ENCODE measurements around the gene NAPSA.

Gene NAPSA

DNA sequence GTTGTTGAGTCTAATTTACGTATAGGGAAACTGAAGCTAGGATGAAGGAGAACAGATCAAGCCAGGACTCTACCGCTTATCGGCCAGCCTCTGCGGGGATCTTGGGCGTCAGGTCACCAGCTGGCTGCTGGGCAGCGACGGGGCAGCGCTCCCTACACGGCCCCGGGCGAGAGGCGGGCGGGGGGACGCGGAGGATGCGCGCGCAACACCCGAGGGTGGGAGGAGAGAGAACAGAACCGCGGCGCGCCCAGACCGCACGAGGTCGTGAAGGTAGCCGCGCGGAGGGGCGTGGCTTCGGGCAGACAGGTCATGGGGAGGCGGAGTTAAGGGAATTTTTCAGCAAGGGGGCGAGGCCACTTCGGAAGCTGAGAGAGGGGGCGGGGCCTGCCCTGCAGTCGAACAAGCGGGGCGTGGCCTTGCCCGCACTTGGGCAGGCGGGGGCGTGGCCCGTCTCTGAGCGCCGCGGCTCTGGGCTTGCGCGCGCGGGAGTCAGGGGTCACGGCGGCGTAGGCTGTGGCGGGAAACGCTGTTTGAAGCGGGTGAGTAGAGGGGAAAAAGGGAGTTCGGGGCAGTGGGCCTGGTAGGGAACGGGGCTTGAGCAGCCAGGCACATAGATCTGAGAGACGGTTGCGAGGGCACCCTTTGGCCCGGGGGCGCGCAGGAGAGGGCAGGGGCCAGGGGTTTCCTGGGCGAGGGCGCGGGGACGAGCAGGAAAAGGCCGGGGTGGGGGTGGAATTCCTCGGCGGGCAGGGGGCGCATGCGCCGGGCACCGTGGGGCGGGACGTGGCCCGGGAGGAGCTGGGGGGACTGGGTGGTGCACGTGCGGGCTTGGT, 18.6 kb upstream of the NAPSA start, which contains the start of gene POLD1:
Gene POLD1, plus strand, starts transcription at position 496 of the 833 bp plus-strand sequence. CDS start 14,505 bp downstream, outside the sequence.
- DNase-seq (ENCODE audit: low read depth): peak; percentile 85
- peak within 1 kb of the TSS; percentile 65 for H3K4me3 ChIP-seq (ENCODE audit: low read length)
- TF ChIP-seq, protein P1, sequence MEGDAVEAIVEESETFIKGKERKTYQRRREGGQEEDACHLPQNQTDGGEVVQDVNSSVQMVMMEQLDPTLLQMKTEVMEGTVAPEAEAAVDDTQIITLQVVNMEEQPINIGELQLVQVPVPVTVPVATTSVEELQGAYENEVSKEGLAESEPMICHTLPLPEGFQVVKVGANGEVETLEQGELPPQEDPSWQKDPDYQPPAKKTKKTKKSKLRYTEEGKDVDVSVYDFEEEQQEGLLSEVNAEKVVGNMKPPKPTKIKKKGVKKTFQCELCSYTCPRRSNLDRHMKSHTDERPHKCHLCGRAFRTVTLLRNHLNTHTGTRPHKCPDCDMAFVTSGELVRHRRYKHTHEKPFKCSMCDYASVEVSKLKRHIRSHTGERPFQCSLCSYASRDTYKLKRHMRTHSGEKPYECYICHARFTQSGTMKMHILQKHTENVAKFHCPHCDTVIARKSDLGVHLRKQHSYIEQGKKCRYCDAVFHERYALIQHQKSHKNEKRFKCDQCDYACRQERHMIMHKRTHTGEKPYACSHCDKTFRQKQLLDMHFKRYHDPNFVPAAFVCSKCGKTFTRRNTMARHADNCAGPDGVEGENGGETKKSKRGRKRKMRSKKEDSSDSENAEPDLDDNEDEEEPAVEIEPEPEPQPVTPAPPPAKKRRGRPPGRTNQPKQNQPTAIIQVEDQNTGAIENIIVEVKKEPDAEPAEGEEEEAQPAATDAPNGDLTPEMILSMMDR (conservative IDR thresholded peaks at IDR 0.05; ENCODE audit: low read depth, low read length): no peak

DNA sequence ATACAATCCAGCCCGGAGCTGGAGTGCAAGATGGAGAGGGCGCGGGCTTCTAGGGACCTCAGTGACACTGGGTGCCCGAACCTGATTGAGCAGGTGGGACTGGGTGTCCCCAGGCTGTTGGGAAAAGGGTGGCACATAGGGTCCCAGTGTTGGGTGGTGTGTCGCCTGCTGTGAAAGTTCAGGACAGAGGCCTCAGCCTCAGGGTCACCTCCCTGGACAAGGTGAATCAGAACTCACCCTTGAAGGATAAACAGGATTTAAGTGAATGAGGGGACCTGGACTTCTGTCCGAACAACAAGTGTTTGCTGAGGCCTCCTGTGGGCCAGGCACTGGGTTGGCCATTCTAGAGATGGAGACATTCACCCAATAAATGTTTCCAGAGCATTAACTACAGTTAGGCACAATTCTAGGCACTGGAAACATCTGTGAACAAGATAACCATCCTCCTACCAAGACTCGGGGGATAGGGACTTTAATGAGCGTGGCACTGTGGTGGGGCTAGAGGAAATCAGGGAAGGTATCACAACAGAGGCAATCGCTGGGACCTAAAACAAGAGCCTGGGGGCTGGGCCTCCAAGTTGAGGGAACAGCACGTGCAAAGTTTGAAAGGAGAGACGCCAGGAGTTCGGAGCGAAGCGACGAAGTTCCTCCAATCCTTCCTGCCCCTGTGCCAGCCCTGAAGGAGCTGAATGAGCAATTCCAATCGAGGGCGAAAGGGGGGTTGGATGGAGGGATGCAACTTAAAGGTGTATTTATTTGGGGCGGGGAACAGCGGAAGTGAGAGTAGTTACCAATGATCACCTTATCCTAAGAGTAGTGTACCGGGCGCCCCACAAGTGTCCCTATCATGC, 17.8 kb upstream of the NAPSA start:
- no peak for DNase-seq (ENCODE audit: low read depth)
- TF ChIP-seq, protein P1 (conservative IDR thresholded peaks at IDR 0.05; ENCODE audit: low read depth, low read length): no peak

DNA sequence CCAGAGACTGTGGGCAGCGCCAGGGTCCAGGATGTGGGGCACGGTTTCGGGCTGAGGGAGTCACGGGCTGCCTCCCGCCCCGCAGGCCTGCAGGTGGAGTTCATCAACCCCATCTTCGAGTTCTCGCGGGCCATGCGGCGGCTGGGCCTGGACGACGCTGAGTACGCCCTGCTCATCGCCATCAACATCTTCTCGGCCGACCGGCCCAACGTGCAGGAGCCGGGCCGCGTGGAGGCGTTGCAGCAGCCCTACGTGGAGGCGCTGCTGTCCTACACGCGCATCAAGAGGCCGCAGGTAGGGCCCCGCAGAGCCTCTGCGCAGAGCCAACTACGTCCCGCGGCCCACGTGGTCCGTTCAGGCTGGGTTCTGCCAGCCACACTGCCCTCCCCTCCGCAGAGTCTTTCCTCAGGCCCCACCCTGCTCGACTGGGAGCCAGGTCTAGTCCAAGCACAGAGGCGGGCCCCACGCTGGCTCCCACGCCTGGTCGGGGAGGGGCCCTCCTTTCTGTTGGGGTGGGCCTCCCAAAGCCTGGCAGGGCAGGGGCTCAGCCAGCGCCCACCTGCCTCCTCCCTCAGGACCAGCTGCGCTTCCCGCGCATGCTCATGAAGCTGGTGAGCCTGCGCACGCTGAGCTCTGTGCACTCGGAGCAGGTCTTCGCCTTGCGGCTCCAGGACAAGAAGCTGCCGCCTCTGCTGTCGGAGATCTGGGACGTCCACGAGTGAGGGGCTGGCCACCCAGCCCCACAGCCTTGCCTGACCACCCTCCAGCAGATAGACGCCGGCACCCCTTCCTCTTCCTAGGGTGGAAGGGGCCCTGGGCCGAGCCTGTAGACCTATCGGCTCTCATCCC, 16.7 kb upstream of the NAPSA start:
- TF ChIP-seq, protein P1 (conservative IDR thresholded peaks at IDR 0.05; ENCODE audit: low read depth, low read length): no peak
- no peak for DNase-seq (ENCODE audit: low read depth)
- H3K4me3 ChIP-seq (ENCODE audit: low read length): no peak overlapping the region

More for the DNA sequence above, 17.8 kb upstream of the NAPSA start:
- peak overlapping the region; percentile 43 for H3K4me3 ChIP-seq (ENCODE audit: low read length)

DNA sequence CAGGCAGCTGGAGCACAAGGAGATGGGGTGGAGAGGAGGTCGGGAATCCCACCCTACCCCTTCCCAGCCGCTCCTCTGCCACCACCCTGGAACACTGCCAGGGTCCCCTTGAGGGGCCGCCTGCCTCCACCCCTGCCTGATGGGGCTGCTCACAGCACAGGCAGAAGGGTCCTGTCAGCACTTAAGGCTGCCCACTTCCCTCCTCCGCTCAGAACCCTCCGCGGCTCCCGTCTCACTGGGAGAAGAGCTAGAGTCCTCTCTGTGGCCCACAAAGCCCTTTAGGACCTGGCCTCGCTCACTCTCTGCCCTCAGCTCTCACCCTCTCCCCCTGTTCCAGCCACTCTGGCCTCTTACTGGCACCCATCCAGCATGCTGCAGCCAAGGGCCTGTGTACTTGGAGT, 15.3 kb upstream of the NAPSA start:
- TF ChIP-seq, protein P1 (conservative IDR thresholded peaks at IDR 0.05; ENCODE audit: low read depth, low read length): no peak
- H3K4me3 ChIP-seq (ENCODE audit: low read length): no peak overlapping the region
- no peak for DNase-seq (ENCODE audit: low read depth)

DNA sequence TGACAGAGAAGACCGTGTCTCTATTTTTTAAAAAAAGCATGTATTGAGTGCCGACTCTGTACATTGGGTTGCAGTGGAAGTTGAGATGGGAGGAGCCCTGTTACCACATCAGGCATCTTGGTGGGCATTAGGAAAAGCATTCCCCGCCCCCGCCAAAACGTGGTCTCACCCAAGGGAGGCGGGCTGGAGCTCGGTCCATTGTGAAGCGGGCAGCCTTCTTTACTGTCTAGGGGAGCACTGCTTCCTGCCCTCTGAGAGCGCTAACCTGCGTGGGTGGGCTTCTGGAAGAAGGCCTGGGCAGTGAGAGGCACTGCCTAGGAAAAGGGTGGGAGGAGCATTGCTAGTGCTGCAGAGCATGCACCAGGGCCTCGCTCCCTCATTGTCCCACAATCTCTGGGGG, 14.7 kb upstream of the NAPSA start:
- TF ChIP-seq, protein P1 (conservative IDR thresholded peaks at IDR 0.05; ENCODE audit: low read depth, low read length): no peak
- no peak for DNase-seq (ENCODE audit: low read depth)
- H3K4me3 ChIP-seq (ENCODE audit: low read length): no peak overlapping the region

DNA sequence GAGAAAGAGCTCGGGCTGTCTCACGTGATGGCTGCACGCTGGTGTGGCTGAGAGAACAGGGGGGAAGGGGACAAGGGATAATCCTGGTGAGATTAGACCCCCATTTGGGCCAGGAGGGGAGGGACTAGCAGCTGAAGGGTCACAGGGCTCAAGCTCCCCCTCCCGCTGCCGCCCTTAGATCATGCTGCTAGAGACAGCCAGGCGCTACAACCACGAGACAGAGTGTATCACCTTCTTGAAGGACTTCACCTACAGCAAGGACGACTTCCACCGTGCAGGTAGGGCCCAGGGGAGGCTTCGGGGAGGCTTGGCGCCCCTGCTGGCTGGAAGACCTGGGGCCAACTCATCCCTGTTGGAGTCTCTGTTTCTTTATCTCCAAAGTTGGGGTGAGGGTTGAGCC, 14.2 kb upstream of the NAPSA start:
- DNase-seq (ENCODE audit: low read depth): no peak
- TF ChIP-seq, protein P1 (conservative IDR thresholded peaks at IDR 0.05; ENCODE audit: low read depth, low read length): no peak
- no peak overlapping the region for H3K4me3 ChIP-seq (ENCODE audit: low read length)
